KOPT-K1 (cell line): Measurements from ENCODE around the gene LRRC4B.
"Not testable (repeated sequence)": the region's sequence is repeated elsewhere in the genome, so short reads cannot be mapped to it uniquely, and the experiment has no call there.

Source experiments
- H3K27ac ChIP-seq: fragments of 200-600 bp; sonication (generic); 2 replicates; pipeline ENCODE4 v1.5.1; 2016; ENCODE audit warnings: antibody characterized with exemption, mild to moderate bottlenecking, low read depth, low read length; ENCODE audit not compliant: poor library complexity, severe bottlenecking
- H3K36me3 ChIP-seq: fragments of 200-600 bp; sonication (generic); 2 replicates; pipeline ENCODE4 v1.5.1; 2017; ENCODE audit warnings: antibody characterized with exemption, mild to moderate bottlenecking, low read length, moderate library complexity; ENCODE audit not compliant: insufficient read depth
- H3K9me3 ChIP-seq: fragments of 200-600 bp; sonication (generic); 2 replicates; pipeline ENCODE4 v1.5.1; 2017; ENCODE audit warnings: antibody characterized with exemption, low read length, mild to moderate bottlenecking; ENCODE audit not compliant: insufficient read depth, poor library complexity, severe bottlenecking

The LRRC4B gene

DNA sequence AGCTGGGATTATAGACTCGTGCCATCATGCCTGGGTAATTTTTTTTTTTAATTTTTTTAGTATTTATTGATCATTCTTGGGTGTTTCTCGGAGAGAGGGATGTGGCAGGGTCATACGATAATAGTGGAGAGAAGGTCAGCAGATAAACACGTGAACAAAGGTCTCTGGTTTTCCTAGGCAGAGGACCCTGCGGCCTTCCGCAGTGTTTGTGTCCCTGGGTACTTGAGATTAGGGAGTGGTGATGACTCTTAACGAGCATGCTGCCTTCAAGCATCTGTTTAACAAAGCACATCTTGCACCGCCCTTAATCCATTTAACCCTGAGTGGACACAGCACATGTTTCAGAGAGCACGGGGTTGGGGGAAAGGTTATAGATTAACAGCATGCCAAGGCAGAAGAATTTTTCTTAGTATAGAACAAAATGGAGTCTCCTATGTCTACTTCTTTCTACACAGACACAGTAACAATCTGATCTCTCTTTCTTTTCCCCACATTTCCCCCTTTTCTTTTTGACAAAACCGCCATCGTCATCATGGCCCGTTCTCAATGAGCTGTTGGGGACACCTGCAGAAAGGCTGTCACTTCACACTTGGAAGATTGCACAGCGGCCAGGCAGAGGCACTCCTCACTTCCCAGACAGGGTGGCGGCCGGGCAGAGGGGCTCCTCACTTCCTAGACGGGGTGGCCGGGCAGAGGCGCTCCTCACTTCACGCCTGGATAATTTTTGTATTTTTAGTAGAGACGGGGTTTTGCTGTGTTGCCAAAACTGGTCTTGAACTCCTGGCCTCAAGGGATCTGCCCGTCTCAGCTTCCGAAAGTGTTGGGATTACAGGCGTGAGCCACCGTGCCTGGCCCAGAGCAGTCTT lies 13.8 kb upstream of the LRRC4B start:
- not testable (repeated sequence) for H3K36me3 ChIP-seq, H3K27ac ChIP-seq, H3K9me3 ChIP-seq

DNA sequence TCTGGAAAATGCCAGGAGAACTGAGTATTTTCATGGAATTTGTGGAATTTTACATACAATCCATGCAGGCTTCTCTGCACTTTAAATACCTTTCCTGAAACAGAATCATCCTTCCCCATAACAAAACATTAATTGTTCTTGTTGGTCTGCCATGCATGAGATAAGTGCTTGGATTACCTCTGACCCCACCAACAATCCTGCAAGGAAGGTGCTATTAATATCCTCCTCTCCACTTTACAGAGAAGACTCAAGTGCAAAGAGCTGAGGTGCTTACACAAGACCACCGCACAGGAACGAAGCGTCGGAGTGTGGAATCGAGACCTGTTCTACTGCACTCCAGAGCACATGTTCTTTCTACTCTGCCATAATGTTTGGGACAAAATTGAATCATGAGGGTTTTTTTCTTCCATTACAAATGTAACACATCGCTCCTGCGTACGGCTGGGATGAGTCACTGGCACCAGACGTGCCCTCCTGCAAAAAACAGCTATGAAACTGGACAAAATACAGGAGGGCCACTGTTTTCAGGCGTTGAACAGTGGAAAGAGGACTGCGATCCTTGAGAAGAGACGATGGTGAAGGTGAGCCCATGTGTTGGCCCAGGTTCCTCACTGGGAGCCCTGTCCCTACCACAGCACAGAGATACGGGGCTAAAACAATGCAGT lies 12.9 kb upstream of the LRRC4B start:
- no peak overlapping the region for H3K27ac ChIP-seq
- H3K36me3 ChIP-seq: no peaks in the 10 kb centered on the region
- H3K9me3 ChIP-seq: no peaks in the 10 kb centered on the region

DNA sequence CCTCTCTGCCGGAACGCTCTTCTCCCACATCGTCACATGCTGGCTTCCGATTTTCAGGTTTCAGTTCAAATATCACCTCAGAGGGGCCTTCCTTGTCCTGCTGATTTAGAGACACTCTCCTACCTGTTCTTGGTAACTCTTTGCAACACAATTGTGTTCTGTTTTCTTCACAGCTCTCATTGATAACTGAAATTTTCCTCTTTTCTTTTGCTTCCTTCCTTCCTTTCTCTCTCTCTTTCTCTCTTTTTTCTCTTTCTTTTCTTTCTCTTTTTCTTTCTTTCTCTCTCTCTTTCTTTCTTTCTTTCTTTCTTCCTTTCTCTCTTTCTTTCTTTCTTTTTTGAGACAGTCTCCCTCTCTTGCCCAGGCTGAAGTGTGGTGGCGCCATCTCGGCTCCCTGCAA lies 12.0 kb upstream of the LRRC4B start:
- no peaks in the 10 kb centered on the region for H3K9me3 ChIP-seq
- no peaks in the 10 kb centered on the region for H3K36me3 ChIP-seq

DNA sequence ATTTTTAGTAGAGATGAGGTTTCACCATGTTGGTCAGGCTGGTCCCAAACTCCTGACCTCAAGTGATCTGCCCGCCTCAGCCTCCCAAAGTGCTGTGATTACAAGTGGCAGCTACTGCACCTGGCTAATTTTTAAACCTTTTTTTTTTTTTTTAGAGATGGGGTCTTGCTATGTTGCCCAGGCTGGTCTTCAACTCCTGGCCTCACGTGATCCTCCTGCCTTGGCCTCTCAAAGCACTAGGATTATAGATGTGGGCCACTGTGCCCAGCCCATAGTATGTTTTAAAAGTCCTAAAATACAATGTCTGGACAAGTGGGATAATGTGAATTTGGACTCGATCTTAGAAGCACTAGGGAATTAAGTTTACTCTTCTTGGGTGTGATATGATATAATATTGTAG lies 8.5 kb upstream of the LRRC4B start:
- not testable (repeated sequence) for H3K27ac ChIP-seq, H3K36me3 ChIP-seq, H3K9me3 ChIP-seq

More for the DNA sequence above, 12.0 kb upstream of the LRRC4B start:
- no peak overlapping the region for H3K27ac ChIP-seq

DNA sequence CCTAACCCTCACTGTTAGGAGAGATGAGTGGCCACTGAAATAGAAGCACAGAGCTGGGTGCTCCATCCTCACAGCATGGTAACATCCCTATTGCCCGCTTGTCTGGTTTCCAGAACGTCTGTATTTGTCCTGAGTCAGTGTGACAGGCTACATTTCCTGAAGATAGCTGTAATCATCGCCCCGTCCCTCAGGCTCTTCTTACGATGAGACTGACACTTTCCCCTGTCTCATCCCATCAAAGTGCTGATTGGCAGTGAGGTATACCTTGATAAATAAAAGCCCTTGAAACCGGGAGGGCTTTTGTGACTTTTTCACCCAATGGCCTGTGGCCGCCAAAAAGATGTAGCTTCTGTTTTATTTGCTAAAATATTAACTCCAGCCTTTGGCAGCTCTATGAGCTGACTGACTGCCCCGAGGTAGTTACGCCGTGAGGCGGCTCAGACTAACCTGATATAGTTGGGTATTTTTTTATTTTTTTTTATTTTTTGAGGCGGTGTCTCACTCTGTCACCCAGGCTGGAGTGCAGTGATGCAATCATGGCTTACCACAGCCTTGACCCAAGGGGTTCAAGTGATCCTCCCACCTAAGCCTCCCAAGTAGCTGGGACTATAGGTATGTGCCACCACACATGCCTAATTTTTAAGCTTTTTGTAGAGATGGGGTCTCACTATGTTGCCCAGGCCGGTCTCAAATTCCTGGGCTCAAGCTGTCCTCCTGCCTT lies 5.7 kb upstream of the LRRC4B start:
- Histone ChIP-seq H3K9me3 (no peaks in the 10 kb centered on the region), H3K36me3 (no peaks in the 10 kb centered on the region), H3K27ac (no peak overlapping the region)

DNA sequence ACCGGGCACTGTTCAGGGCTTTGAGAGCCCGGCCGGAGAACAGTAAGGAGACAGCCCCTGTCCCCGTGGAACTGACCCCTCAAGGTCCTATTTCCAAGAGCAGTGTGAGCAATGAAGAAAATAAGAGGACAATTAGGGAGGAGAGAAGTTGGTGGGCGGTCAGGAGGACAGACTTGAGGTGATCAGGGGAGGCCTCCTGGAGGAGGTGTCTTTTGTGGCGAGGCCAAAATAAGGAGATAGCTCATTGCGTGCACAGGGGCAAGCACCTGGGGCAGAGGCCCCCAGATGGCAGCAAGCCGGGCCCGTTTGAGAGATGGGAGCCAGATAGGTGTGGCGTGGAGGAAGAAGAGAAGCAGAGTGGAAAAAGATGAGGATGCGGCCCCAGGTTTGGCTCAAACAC lies 2.8 kb upstream of the LRRC4B start:
- no peak overlapping the region for H3K27ac ChIP-seq
- H3K9me3 ChIP-seq: no peaks in the 10 kb centered on the region
- H3K36me3 ChIP-seq: no peaks in the 10 kb centered on the region

DNA sequence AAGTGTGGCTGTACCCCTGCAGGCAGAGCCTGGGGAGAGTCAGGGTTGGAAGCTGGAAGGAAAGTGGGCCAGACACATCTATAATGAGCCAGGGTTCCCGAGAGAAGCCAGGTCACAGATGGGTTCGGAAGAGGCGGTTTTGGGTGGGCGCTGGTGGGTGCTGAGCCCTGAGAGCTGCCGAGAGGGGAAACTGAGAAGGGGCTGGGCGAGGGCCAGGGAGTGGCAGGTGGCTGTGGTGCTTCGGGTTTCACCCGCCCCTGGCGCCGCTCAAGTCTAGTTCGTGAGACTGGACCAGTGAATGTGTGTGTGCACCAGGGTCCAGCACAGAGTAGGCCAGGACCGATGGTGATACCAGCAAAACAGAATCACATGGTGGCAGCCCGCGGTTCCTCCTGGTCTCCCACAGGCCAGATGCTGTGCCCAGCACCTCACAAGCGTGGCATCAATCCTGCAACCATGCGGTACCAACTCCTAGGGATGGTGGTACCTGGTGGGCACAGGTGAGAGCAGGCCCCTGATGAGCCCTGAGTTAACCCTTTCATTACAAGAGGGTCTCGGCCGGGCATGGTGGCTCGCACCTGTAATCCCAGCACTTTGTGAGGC lies 1.8 kb upstream of the LRRC4B start:
- H3K36me3 ChIP-seq: no peaks in the 10 kb centered on the region
- H3K9me3 ChIP-seq: no peaks in the 10 kb centered on the region
- H3K27ac ChIP-seq: no peak overlapping the region

DNA sequence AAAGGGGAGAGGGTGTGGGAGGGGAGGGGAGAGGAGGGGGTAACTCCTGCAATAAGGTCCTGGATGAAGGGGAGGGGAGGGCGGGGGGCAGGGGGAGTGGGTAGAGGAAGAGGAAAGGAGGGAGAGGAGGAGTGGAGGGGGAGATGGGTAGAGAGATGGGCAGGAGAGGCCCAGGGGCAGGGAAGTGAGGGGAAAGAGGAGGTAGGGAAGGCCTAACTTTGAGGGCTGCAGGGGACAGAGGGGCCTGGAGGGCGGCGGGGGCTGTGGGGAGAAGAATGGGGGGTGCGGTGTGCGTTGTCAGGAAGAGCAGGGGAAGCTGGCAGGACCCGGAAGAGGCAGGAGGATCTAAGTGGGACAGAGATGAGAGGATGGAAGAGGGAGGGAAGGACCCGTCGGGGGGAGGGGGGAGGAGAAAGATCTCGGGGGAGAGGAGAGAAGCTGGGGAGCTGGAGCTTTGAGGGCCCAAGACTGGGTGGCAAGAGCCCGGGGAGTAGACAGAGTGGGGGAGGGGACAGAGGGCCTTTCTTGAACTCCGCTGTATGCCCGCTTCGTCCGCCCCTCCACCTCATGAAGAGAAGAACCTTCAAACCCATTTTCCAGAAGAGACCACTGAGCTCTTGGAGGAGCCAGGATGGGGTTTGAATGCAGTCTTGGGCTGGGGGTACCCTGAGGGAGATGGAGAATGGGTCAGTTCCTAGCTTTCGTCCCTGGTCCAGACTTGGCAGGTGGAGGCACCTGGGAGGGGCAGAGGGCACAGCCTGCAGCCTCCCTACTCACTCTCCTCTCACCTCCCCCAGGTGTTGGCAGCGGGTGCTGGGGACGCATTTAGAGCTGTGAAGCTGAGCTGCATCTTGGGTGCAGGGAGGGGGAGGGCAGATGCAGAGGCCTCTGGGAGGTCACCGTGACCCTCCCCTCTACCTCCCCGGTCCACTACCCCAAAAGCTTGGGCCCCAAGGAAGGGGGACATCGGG lies 778 bp upstream of the LRRC4B start:
- no peaks in the 10 kb centered on the region for H3K36me3 ChIP-seq
- H3K27ac ChIP-seq: no peak overlapping the region
- no peaks in the 10 kb centered on the region for H3K9me3 ChIP-seq

DNA sequence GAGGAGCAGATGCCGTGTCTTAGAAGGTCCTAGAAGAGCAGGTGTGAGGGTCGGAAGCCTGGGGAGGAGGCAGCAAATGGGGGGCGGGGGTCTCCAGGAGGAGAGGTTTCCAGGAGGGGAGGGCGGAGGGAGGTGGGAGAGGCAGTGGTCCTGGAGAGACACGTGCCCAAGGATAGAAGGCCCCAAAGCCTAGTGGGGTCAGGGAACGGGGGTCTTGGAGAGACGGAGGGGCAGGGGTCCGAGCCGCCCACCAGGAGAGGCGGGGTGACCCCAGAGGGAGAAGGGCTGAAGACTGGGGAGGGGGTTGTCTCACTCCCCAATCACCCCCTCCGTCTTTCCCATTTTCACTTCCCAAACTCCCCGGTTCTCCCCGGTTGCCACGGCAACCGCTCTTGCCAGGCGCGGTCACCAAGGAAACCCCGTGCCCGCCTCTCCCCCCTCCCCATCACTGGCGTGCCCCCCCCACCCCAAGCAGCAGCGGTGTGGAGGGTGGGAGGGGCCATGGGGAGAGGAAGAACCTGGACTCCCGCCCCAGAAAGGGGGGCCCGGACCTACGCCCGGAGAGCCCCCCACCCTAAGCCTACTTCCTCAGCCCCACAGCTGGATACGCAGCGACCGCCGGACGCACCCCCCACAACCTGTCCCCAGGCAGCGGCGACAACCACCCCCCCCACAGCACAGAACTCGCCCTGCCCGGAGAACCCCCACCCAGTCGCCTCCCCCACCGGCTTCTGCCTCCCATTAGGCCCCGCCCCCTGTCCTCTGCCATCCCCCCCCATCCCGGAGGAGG lies 988 bp downstream of the LRRC4B start:
- Histone ChIP-seq H3K27ac (no peak overlapping the region), H3K36me3 (no peaks in the 10 kb centered on the region)

DNA sequence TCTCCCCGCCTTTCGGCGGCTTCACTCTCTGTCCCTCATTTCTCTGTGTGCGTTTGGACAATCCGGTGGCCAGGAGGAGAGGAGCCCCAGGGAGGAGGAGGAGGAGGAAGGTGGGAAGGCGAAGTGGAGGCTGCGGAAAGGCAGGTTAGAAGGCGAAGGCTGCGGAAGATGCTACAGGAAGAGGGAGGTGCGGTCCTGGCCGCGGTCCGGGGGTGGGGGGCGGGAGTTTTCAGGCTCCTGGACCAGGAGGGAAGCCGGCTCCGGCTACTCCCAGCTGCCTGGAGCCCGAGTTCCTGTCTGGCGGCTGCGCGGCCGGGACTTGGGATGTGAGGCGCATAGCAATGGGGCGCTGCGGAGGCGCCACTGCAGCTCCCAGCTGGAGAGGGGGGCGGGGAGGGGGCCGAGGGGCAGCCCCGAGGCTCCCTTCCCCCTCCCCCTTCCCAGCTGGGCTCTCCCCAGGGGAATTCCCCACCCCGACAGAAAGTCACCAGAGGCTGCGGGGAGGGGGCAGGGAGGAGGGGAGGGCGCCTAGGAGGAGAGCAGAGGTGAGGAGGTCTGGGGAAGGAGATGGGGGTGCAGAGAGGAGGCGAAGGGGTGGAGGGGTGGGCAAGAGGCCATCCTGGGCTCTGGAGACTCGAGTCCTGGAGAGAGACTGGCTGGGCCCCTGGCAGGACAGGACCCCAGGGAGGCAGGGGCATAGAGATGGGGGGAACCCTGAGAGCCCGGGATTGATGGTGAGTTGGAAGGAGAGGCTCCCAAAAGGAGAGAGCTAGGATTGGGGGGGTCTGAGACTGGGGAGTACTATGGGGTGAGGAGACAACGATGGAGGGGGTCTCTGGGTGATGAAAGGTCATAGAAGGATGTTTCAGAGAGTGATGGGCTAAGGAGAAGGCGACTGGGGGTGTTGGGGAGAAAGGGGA lies 2.0 kb downstream of the LRRC4B start:
- H3K27ac ChIP-seq: no peak overlapping the region
- H3K36me3 ChIP-seq: no peaks in the 10 kb centered on the region
- H3K9me3 ChIP-seq: no peaks in the 10 kb centered on the region

More for the DNA sequence above, 988 bp downstream of the LRRC4B start:
- H3K9me3 ChIP-seq: no peaks in the 10 kb centered on the region

DNA sequence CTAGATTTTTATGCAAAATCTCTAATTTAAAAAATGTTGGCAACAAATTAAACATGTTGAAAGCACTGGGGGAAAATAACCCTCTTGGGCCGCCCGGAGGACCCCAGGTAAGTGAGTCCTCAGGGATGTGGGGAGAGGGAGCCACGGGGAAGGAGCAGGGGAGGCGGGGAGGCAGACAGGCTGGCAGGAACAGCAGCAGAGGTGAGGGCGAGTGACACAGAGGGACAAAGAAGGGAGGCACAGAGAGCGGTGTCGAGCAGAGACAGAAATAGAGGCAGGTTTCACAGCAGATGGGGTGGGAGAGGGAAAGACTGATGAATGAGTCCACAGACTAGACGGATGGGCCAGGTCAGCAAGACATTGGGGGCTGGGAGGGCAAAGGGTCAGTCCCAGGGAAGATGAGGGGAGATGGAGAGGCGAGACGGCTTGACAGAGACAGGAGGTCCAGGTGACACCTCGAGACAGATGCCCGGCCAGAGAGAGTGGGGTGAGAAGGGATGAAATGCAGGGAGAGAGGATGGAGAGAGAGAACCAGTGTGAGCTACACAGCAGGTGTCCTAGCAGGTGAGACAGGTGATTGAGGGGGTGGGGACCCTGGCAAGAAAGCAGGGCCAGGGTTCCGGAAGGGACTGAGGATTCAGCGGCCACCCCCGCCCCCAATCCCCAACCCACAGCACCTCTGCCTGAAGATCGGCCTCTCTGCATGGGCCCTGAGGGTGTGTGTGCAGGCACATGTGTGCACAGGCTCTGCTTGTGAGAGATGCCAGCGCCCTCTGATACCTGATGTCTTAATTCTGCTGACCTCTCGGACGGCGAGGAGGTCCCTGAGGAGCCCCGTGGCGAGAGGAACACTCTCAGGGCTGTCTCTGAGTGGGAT lies 3.8 kb downstream of the LRRC4B start:
- H3K36me3 ChIP-seq: no peaks in the 10 kb centered on the region
- H3K9me3 ChIP-seq: no peaks in the 10 kb centered on the region
- H3K27ac ChIP-seq: no peak overlapping the region

DNA sequence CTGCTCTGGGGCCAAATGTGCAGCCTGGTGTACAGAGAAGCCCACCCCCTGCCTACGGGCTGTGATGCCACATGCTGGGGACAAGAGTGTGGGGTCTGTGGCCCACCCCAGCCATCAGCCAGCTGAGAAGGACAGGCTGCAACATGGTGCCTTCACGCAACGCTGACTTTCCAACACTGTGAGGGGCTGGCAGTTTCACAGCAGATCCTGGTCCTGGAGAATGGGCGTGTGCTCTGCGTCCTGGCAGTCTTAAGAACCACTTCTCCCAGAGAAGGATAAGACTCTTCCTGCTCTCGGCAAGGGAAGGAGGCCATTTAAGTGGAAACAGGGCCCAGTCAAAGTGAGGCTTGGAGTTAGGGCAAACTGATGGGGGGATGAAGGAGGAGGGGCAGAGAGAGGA lies 4.6 kb downstream of the LRRC4B start:
- no peak overlapping the region for H3K27ac ChIP-seq
- H3K36me3 ChIP-seq: no peaks in the 10 kb centered on the region
- no peaks in the 10 kb centered on the region for H3K9me3 ChIP-seq
